GM12801 (cell line): ENCODE results near the gene LZTR1.

Source experiments
- CTCF ChIP-seq: IDR thresholded peaks from one replicate; pipeline ENCODE4 v1.5.1; 2011; ENCODE audit warnings: control low read depth; ENCODE audit not compliant: insufficient read length; ENCODE audit errors: extremely low read depth

LZTR1 gene

GRCh38 chr22:20956258-20957101 lies 25.6 kb upstream of the LZTR1 start:
- no peak for TF ChIP-seq CTCF

- TF ChIP-seq CTCF = no peak
Measured at GRCh38 chr22:20957102-20957682, 24.9 kb upstream of the LZTR1 start.

- no peak for TF ChIP-seq CTCF
Measured at GRCh38 chr22:20957683-20958431, 24.2 kb upstream of the LZTR1 start.

- TF ChIP-seq CTCF = no peak
Measured at GRCh38 chr22:20959578-20960461, 22.3 kb upstream of the LZTR1 start.

GRCh38 chr22:20960609-20961008 lies 21.5 kb upstream of the LZTR1 start:
- TF ChIP-seq CTCF = no peak

GRCh38 chr22:20962491-20962945 lies 19.6 kb upstream of the LZTR1 start:
- no peak for TF ChIP-seq CTCF
